Measurements from ENCODE around the gene TAS1R3.

- TF ChIP-seq CTCF (IDR thresholded peaks at IDR 0.05; ENCODE audit: insufficient read depth, low read depth, low read length): no peak
- no peak for TF ChIP-seq EZH2 (IDR thresholded peaks at IDR 0.05; ENCODE audit: insufficient read depth, low read length)
Measured at GRCh38 chr1:1353389-1354151, 22.5 kb downstream of the TAS1R3 start.

Measured in astrocyte (in vitro differentiated cells and primary cell).